GM21390 (cell line): Measurements from ENCODE around the gene TBKBP1.
"Not testable (repeated sequence)": the region's sequence is repeated elsewhere in the genome, so short reads cannot be mapped to it uniquely, and the experiment has no call there.

Experiments used
- ATAC-seq: cut with Tn5 transposase; IDR thresholded peaks from one replicate; pipeline ENCODE4 v1.9.1; 2021; ENCODE audit not compliant: unreplicated experiment

Gene TBKBP1

GRCh38 chr17:47678196-47678595, 15.8 kb upstream of the TBKBP1 start:
- no peak for ATAC-seq

- ATAC-seq = no peak
Observed at GRCh38 chr17:47682138-47682537, 11.8 kb upstream of the TBKBP1 start.

- not testable (repeated sequence) for ATAC-seq
Observed at GRCh38 chr17:47682727-47683126, 11.2 kb upstream of the TBKBP1 start.

- no peak for ATAC-seq
Observed at GRCh38 chr17:47684025-47684424, 9.9 kb upstream of the TBKBP1 start.

GRCh38 chr17:47684535-47685193, 9.3 kb upstream of the TBKBP1 start:
- no peak for ATAC-seq

- no peak for ATAC-seq
Observed at GRCh38 chr17:47685556-47686275, 8.2 kb upstream of the TBKBP1 start.

GRCh38 chr17:47686276-47686635, 7.7 kb upstream of the TBKBP1 start:
- ATAC-seq = no peak

GRCh38 chr17:47686664-47687327, 7.2 kb upstream of the TBKBP1 start:
- ATAC-seq = no peak

GRCh38 chr17:47687328-47687690, 6.7 kb upstream of the TBKBP1 start:
- ATAC-seq = no peak

GRCh38 chr17:47687748-47688147, 6.2 kb upstream of the TBKBP1 start:
- no peak for ATAC-seq

GRCh38 chr17:47690121-47690520, 3.8 kb upstream of the TBKBP1 start:
- no peak for ATAC-seq

GRCh38 chr17:47692137-47692894, 1.6 kb upstream of the TBKBP1 start:
- no peak for ATAC-seq

- ATAC-seq = no peak
Observed at GRCh38 chr17:47692895-47693730, 848 bp upstream of the TBKBP1 start.

- ATAC-seq = no peak
Observed at GRCh38 chr17:47694581-47695428, 844 bp downstream of the TBKBP1 start.

- ATAC-seq = no peak
Observed at GRCh38 chr17:47695429-47696376, 1.7 kb downstream of the TBKBP1 start.

GRCh38 chr17:47696717-47697642, 3.0 kb downstream of the TBKBP1 start:
- ATAC-seq = no peak

GRCh38 chr17:47697906-47698711, 4.1 kb downstream of the TBKBP1 start:
- no peak for ATAC-seq
